HG03135 (cell line): ENCODE measurements around the gene ALDOA.
"Not testable (repeated sequence)": the region's sequence is repeated elsewhere in the genome, so short reads cannot be mapped to it uniquely, and the experiment has no call there.

ENCODE experiments used
- ATAC-seq: cut with Tn5 transposase; IDR thresholded peaks from one replicate; pipeline ENCODE4 v1.9.1; 2021; ENCODE audit warnings: mild to moderate bottlenecking, moderate library complexity; ENCODE audit not compliant: unreplicated experiment

ALDOA gene

DNA sequence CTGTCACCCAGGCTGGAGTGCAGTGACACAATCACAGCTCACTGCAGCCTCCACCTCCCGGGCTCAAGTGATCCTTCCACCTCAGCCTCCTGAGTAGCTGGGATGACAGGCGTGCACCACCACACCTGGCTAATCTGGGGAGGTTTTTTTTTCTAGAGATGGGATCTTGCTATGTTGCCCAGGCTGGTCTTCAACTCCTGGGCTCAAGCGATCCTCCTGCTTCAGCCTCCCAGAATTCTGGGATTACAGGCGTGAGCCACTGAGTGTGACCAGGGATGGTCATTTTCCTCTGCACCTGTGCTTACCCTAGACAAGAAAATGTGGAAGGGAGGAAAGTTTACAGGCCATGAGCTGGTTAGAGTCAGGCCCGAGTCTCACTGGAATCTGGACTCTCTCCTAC is 24.9 kb upstream of the ALDOA start:
- ATAC-seq = not testable (repeated sequence)

- no peak for ATAC-seq
Observed at GRCh38 chr16:30041841-30042240, 23.7 kb upstream of the ALDOA start.

DNA sequence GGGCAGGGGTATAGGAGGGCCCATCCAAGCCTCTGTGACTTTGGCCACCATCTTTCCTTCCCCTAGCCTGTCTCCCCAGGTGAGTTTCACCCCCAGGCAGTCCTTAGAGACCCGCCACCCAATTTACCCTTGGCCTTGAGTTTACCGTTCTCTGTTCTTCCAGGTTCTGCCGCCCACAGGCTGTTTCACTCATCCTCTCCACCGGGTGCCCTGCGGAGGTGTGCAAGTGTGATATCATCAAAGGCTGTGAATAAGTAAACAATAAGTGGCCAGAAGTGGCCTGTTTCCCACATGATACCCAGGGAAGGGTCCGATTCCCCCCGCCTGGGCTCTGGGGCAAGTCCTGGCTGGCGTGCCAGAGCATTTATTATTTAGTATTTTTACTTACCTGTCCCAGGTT is 19.4 kb upstream of the ALDOA start:
- no peak for ATAC-seq

DNA sequence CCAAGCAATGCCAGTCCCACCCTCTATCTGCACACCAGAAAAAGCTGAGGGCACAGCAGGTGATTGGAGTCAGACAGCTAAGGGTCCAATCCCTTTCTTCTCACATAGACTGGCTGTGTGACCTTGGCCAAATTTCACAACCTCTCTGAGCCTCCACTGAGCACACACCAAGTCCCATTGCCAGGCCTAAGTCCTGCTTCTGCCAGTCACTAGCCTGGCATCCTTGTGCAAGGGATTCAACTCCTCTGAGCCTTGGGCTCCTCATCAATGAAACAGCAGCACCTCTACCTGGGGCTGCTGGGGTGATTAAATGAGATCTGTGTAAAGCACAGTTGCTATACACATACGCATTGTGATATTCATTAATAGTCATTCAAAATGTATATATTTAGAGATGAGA is 19.0 kb upstream of the ALDOA start:
- ATAC-seq = no peak

GRCh38 chr16:30049871-30050270 is 15.7 kb upstream of the ALDOA start:
- no peak for ATAC-seq

DNA sequence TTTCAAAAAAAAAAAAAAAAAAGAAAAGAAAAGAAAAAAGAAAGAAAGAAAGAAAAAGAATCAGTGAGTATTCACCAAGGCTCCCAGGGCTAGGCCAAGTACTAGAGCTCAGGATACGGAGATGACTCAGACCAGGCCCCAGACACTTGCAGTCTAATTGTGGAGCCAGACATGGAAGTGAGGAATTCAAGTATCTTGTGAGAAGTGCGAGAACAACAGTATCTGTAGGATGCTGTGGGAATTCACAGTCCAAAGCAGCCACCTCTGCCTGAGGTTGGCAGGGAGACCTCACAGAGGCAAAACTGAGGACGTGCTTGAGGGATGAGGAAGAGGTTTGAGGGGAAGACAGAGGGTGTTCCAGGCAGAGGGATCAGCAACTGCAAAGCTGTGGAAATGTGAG is 14.0 kb upstream of the ALDOA start:
- no peak for ATAC-seq

GRCh38 chr16:30052671-30053372 is 12.7 kb upstream of the ALDOA start:
- ATAC-seq = peak; percentile 78

DNA sequence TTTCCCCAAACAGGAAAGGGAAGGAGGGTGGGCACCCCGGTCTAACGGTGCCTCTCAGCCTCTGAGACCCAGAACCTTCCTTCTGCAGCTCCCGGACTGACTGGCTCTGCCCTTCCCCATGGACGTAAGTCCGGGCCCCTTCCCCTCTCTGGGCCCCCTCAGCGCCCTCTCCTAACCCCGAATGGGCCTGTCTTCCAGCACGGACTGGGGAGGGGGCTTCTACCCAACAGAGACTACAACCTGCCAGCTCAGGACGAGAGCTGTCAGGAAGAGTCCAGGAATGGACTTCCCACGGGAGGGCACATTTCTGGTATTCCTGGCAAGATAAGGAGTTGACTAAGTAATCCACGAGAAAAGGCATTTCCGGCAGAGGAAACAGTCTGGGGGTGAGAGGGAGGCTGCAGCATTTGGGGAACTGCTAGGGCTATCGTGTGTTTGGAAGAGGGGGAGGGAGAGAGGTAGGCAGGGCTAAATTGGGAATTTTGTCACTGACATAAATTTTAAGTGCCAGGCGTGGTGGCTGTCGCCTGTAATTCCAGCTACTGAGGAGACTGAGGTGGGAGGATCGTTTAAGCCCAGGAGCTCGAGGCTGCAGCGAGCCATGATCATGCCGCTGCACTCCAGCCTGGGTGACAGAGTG is 12.1 kb upstream of the ALDOA start:
- ATAC-seq = no peak

GRCh38 chr16:30054451-30054850 is 11.1 kb upstream of the ALDOA start:
- ATAC-seq = no peak

DNA sequence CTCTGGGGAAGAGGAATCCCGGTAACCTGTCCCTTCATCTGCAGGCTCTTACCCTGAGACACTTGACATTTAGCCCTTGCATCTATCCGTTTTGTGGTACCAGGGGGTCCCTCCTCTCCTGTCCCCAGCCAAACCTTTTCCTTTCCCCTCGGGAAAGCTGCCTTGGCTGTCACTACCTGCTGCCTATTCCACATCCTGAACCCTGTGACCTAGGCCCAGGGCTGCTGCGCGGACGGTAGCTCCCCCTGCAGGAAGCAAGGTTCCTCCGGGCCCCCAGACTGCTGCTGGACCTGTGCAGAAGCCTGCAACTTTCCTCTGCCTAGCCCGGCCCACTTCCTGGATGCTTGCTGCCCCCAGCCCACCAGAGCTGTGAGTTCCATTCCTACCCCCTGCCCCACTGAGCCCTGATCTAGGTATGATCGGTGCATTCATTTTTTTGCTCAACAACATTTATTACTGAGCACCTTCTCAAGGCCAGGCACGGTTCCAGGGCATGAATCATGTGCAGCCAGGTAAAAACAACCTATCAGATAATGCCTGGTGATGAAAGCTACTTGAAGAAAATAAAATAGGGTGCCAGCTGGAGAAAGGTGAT is 10.5 kb upstream of the ALDOA start:
- ATAC-seq = no peak

- no peak for ATAC-seq
Observed at GRCh38 chr16:30060346-30060745, 5.2 kb upstream of the ALDOA start.

DNA sequence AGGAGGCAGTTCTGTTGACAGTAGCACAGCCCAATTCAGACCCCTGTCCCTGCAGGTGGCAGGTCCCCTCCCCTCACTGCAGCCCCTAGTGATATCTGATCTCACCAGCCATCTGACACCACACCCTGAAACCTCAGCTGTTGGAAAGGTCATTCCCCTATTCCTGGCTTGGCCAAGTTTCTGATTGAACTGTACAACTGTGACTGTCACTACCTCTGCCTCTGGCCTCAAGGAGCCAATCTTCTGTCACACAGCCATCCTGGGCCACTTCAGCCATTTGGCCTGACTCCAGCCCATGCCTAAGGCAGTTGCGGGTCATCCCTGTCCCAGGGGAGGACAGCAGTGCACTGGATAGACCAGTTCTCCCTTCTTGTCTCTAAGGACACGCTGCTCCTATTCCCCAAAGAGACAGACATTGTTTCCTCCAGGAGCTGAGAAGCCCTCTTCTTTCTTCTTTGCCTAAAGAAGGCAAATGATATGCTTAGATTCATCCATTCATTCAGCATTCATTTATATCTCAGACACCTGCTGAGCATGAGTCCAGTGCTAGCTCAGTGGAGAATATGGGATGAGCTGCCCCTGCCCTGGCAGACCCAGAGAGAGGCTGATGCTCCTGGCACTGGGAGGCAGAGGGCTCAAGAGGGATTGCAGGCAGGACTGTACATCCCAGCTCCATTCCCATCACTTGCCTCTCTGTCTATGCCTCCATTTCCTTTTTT is 4.6 kb upstream of the ALDOA start:
- ATAC-seq = no peak

- no peak for ATAC-seq
Observed at GRCh38 chr16:30063278-30063892, 2.2 kb upstream of the ALDOA start.

GRCh38 chr16:30063893-30064728 is 1.4 kb upstream of the ALDOA start:
- no peak for ATAC-seq

- ATAC-seq = no peak
Observed at GRCh38 chr16:30064729-30065101, 845 bp upstream of the ALDOA start.

- ATAC-seq = no peak
Observed at GRCh38 chr16:30065943-30066760, 592 bp downstream of the ALDOA start.

- ATAC-seq = no peak
Observed at GRCh38 chr16:30066761-30067583, 1.4 kb downstream of the ALDOA start.

- ATAC-seq = no peak
Observed at GRCh38 chr16:30067584-30067916, 2.0 kb downstream of the ALDOA start.

- ATAC-seq = no peak
Observed at GRCh38 chr16:30068333-30068732, 2.8 kb downstream of the ALDOA start.
